MM.1S (cell line): ENCODE results near the gene DAP.

Experiments
- DNase-seq: peaks from one replicate; pipeline ENCODE4 v3.0.0-alpha.2; 2015
- H2AFZ ChIP-seq: fragments of 300-600 bp; sonication (generic); 2 replicates; pipeline ENCODE4 v1.6.0; 2016; ENCODE audit warnings: antibody characterized with exemption, low read length
- H3F3A ChIP-seq: fragments of 300-600 bp; sonication (generic); 2 replicates; pipeline ENCODE4 v1.6.1; 2016; ENCODE audit warnings: mild to moderate bottlenecking, antibody characterized with exemption, low read length, moderate library complexity, mixed read lengths; ENCODE audit not compliant: insufficient read depth
- H3K27ac ChIP-seq: fragments of 300-600 bp; sonication (generic); 2 replicates; pipeline ENCODE4 v1.5.1; 2016; ENCODE audit warnings: mild to moderate bottlenecking, low read length
- H3K27me3 ChIP-seq: fragments of 300-600 bp; sonication (generic); replicated peaks from 2 replicates; pipeline ENCODE4 v1.6.0; 2016; ENCODE audit warnings: low read length; ENCODE audit not compliant: insufficient read depth
- H3K36me3 ChIP-seq: fragments of 300-600 bp; sonication (generic); replicated peaks from 2 replicates; pipeline ENCODE4 v1.6.1; 2016; ENCODE audit warnings: mild to moderate bottlenecking, low read length, mixed read lengths; ENCODE audit not compliant: insufficient read depth
- H3K4me1 ChIP-seq: fragments of 300-600 bp; sonication (generic); 2 replicates; pipeline ENCODE4 v1.6.1; 2016; ENCODE audit warnings: low read length, mixed read lengths
- H3K4me2 ChIP-seq: fragments of 300-600 bp; sonication (generic); 2 replicates; pipeline ENCODE4 v1.6.0; 2016; ENCODE audit warnings: low read depth, low read length
- H3K4me3 ChIP-seq: fragments of 300-600 bp; sonication (generic); 2 replicates; pipeline ENCODE4 v1.5.1; 2016; ENCODE audit warnings: low read length, mixed read lengths
- H3K79me2 ChIP-seq: fragments of 300-600 bp; sonication (generic); 2 replicates; pipeline ENCODE4 v1.6.1; 2016; ENCODE audit warnings: mixed run types, low read length, mixed read lengths
- H3K9ac ChIP-seq: fragments of 300-600 bp; sonication (generic); 2 replicates; pipeline ENCODE4 v1.6.1; 2016; ENCODE audit warnings: low read length, mixed read lengths
- H3K9me2 ChIP-seq: fragments of 300-600 bp; sonication (generic); replicated peaks from 2 replicates; pipeline ENCODE4 v1.6.1; 2016; ENCODE audit warnings: mild to moderate bottlenecking, low read length, mixed read lengths; ENCODE audit not compliant: insufficient read depth
- H3K9me3 ChIP-seq: fragments of 300-600 bp; sonication (generic); replicated peaks from 2 replicates; pipeline ENCODE4 v1.6.1; 2016; ENCODE audit warnings: mild to moderate bottlenecking, low read length, mixed read lengths; ENCODE audit not compliant: insufficient read depth
- H4K20me1 ChIP-seq: fragments of 300-600 bp; sonication (generic); 2 replicates; pipeline ENCODE4 v1.6.1; 2016; ENCODE audit warnings: mild to moderate bottlenecking, low read length, moderate library complexity, mixed read lengths; ENCODE audit not compliant: insufficient read depth
- CTCF ChIP-seq: fragments of 300-600 bp; sonication (generic); IDR thresholded peaks from 2 replicates; pipeline ENCODE4 v1.5.1; 2016; ENCODE audit warnings: antibody characterized with exemption, low read length, mixed read lengths
- EZH2 ChIP-seq: fragments of 300-600 bp; sonication (generic); optimal IDR thresholded peaks from 2 replicates; pipeline ENCODE3; 2017; ENCODE audit warnings: low read depth, mild to moderate bottlenecking, antibody characterized with exemption, low read length, mixed read lengths
- EZH2phosphoT487 ChIP-seq: fragments of 300-600 bp; sonication (generic); IDR thresholded peaks from 2 replicates; pipeline ENCODE4 v1.6.1; 2018; ENCODE audit warnings: antibody characterized with exemption, low read length

The DAP gene

GRCh38 chr5:10635867-10636350 lies 125.1 kb downstream of the DAP start:
- no peak overlapping the region for H3K4me3 ChIP-seq
- H3K4me1 ChIP-seq, result peaks cover 5% of the 10 kb centered on the region; the same call in 1 of the 2 replicates
- H3K27ac ChIP-seq, result no peak overlapping the region
- DNase-seq, result no peak
- H2AFZ ChIP-seq, result no peak overlapping the region
- no peaks in the 10 kb centered on the region for H3K27me3 ChIP-seq
- H3K79me2 ChIP-seq, result peaks cover 29% of the 10 kb centered on the region; the same call in 1 of the 2 replicates
- no peaks in the 10 kb centered on the region for H3F3A ChIP-seq
- H3K4me2 ChIP-seq, result no peak overlapping the region
- H4K20me1 ChIP-seq, result no peaks in the 10 kb centered on the region
- H3K9me2 ChIP-seq, result no peaks in the 10 kb centered on the region
- no peaks in the 10 kb centered on the region for H3K9me3 ChIP-seq
- H3K36me3 ChIP-seq, result no peaks in the 10 kb centered on the region
- TF ChIP-seq EZH2 (no peak), CTCF (no peak), EZH2phosphoT487 (no peak)
- H3K9ac ChIP-seq, result no peak overlapping the region

- Histone ChIP-seq H3K9me3 (no peaks in the 10 kb centered on the region), H3K4me3 (no peak overlapping the region), H3K4me1 (peaks cover 5% of the 10 kb centered on the region; the same call in 1 of the 2 replicates), H2AFZ (no peak overlapping the region), H3F3A (no peaks in the 10 kb centered on the region), H3K36me3 (no peaks in the 10 kb centered on the region), H3K27me3 (no peaks in the 10 kb centered on the region), H4K20me1 (no peaks in the 10 kb centered on the region), H3K4me2 (no peak overlapping the region), H3K9ac (no peak overlapping the region), H3K9me2 (no peaks in the 10 kb centered on the region), H3K27ac (no peak overlapping the region), H3K79me2 (peaks cover 26% of the 10 kb centered on the region; the same call in 1 of the 2 replicates)
- DNase-seq, result no peak
- TF ChIP-seq EZH2phosphoT487 (no peak), CTCF (no peak), EZH2 (no peak)
These were observed 125.7 kb downstream of the DAP start for GRCh38 chr5:10635257-10635866.

- TF ChIP-seq CTCF (no peak), EZH2 (no peak)
- no peaks in the 10 kb centered on the region for H3K36me3 ChIP-seq
These were observed 126.5 kb downstream of the DAP start for GRCh38 chr5:10634562-10634961.

More at GRCh38 chr5:10634562-10634961, 126.5 kb downstream of the DAP start:
- H3K9ac ChIP-seq, result no peak overlapping the region
- no peaks in the 10 kb centered on the region for H3K9me2 ChIP-seq
- no peak for DNase-seq
- H3F3A ChIP-seq, result no peaks in the 10 kb centered on the region
- H3K4me2 ChIP-seq, result no peak overlapping the region
- no peaks in the 10 kb centered on the region for H3K9me3 ChIP-seq
- H2AFZ ChIP-seq, result no peak overlapping the region
- peaks cover 5% of the 10 kb centered on the region; the same call in 1 of the 2 replicates for H3K4me1 ChIP-seq
- H3K27ac ChIP-seq, result no peak overlapping the region
- no peaks in the 10 kb centered on the region for H4K20me1 ChIP-seq
- no peak overlapping the region for H3K4me3 ChIP-seq
- H3K79me2 ChIP-seq, result peaks cover 25% of the 10 kb centered on the region; the same call in 1 of the 2 replicates
- no peaks in the 10 kb centered on the region for H3K27me3 ChIP-seq
